ENCODE results near the gene FIBIN. TPM values are rescaled to one million over a fixed set of nuclear protein-coding genes. Genes with fewer than 3 reads are reported as not detected.
"Not testable (repeated sequence)": the region's sequence is repeated elsewhere in the genome, so short reads cannot be mapped to it uniquely, and the experiment has no call there.

FIBIN gene
- total RNA-seq, 4 donors from 2014 or later = 1.6 to 10.6 (median 2.5) TPM; not detected in 1

DNA sequence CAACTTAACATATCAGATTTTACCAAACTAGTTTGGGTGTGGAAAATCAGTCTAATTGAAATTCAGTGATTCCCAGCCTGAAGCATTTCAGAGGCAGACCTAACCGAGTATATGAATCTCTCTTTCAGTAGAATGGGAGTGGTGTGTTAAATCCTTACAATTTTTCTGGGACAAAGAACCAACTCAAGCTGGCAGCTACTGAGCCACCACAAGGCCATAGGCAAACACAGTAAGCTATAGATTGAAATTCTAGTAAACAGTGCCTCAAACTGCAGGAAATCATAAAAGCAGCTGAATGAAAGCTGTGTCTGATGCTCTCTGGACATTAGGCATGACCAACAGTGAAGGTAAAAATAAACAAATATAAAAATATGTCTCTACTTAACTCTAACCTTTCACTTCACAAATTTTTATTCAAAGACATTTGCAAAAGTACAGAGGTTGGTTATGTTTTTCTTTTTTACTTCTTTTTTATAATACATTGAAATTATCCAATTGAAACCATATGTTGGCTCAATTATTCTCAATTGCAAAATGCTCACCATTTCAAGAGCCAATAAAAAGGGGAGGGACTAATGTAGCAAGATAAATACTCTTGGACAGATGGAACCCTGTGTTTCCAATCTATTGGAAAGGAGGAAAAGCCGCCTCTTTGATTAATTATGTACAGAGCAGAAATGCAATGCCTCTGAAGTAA, 35.8 kb upstream of the FIBIN start:
- Histone ChIP-seq H3K36me3 (no peaks in the 10 kb centered on the region), H3K27me3 (no peaks in the 10 kb centered on the region), H3K4me3 (no peak overlapping the region), H3K9me3 (no peaks in the 10 kb centered on the region), H3K4me1 (no peaks in the 10 kb centered on the region), H3K27ac (no peak overlapping the region)
- no peak for DNase-seq
- TF ChIP-seq, protein P1, sequence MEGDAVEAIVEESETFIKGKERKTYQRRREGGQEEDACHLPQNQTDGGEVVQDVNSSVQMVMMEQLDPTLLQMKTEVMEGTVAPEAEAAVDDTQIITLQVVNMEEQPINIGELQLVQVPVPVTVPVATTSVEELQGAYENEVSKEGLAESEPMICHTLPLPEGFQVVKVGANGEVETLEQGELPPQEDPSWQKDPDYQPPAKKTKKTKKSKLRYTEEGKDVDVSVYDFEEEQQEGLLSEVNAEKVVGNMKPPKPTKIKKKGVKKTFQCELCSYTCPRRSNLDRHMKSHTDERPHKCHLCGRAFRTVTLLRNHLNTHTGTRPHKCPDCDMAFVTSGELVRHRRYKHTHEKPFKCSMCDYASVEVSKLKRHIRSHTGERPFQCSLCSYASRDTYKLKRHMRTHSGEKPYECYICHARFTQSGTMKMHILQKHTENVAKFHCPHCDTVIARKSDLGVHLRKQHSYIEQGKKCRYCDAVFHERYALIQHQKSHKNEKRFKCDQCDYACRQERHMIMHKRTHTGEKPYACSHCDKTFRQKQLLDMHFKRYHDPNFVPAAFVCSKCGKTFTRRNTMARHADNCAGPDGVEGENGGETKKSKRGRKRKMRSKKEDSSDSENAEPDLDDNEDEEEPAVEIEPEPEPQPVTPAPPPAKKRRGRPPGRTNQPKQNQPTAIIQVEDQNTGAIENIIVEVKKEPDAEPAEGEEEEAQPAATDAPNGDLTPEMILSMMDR (IDR thresholded peaks at IDR 0.05) = no peak
- no peak for TF ChIP-seq POLR2A (IDR thresholded peaks at IDR 0.05)

DNA sequence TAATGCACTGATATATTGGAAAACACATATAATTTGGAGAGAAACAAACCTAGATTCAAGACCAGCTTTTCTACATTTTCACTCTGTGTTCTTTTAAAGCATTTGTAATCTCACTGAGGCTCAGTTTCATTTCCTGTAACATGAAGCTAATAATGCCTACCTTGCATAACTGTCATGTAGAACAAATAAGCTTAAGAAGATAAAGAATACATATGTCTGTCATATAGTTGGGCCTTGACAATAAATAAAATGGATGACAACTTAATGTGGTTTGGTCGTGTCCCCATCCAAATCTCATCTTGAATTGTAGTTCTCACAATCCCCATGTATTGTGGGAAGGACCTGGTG, 35.2 kb upstream of the FIBIN start:
- H3K36me3 ChIP-seq = no peaks in the 10 kb centered on the region
- DNase-seq = no peak
- TF ChIP-seq, protein P1 (IDR thresholded peaks at IDR 0.05) = no peak
- peaks cover 0 to 3% (median 0%) of the 10 kb centered on the region in 4 donors for H3K4me1 ChIP-seq
- no peaks in the 10 kb centered on the region for H3K9me3 ChIP-seq
- no peak overlapping the region for H3K27ac ChIP-seq
- H3K4me3 ChIP-seq = no peak overlapping the region
- no peaks in the 10 kb centered on the region for H3K27me3 ChIP-seq

DNA sequence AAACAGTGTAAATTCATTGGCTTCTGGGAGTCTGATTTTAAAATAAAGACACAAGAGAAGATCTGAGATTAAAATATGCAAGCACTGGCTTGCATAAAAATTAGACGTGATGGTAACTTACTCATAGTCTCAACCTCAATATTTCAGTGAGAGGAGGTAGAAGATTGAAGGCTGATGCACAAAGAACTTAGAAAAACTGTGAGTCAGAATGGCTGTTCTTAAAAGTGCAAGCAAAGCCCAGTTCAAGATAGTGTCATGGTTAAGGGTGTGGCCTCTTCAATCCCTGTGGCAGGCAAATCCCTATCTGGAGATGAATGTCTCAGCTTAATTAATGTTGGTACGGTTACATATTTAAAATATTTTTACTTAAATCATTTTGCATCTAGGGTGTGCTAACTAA, 33.6 kb upstream of the FIBIN start:
- no peak overlapping the region for H3K27ac ChIP-seq
- TF ChIP-seq, protein P1 (IDR thresholded peaks at IDR 0.05) = no peak
- no peak for TF ChIP-seq POLR2A (IDR thresholded peaks at IDR 0.05)
- no peaks in the 10 kb centered on the region for H3K9me3 ChIP-seq

DNA sequence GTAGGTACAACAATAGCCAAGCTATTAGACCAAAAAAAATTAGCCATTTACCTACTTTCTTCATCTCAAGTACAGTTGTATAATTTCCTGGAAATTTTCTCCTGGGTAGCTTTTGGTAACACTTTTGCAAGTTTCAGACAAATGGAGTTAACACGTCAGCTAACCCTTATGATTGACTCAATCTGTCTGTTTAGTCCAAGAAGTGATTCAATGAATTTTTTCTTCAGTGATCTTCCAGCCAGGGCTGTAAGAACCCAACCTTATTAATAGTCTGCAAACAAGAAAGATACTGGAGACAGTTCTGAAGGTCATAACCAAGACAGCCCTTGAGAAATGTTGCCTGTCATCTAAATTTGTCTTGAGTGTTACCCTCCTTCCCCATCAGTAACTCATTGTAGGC, 30.1 kb upstream of the FIBIN start:
- no peak for TF ChIP-seq POLR2A (IDR thresholded peaks at IDR 0.05)
- TF ChIP-seq, protein P1 (IDR thresholded peaks at IDR 0.05) = no peak
- Histone ChIP-seq H3K4me3 (no peak overlapping the region), H3K4me1 (peaks cover 0 to 7% (median 0%) of the 10 kb centered on the region in 4 donors), H3K27ac (no peak overlapping the region), H3K36me3 (no peaks in the 10 kb centered on the region), H3K27me3 (no peaks in the 10 kb centered on the region), H3K9me3 (no peaks in the 10 kb centered on the region)
- DNase-seq = no peak

More for the DNA sequence above, 33.6 kb upstream of the FIBIN start:
- no peak for DNase-seq
- H3K27me3 ChIP-seq = no peaks in the 10 kb centered on the region
- no peak overlapping the region for H3K4me3 ChIP-seq
- H3K4me1 ChIP-seq = peaks cover 0 to 7% (median 0%) of the 10 kb centered on the region in 4 donors
- no peaks in the 10 kb centered on the region for H3K36me3 ChIP-seq

DNA sequence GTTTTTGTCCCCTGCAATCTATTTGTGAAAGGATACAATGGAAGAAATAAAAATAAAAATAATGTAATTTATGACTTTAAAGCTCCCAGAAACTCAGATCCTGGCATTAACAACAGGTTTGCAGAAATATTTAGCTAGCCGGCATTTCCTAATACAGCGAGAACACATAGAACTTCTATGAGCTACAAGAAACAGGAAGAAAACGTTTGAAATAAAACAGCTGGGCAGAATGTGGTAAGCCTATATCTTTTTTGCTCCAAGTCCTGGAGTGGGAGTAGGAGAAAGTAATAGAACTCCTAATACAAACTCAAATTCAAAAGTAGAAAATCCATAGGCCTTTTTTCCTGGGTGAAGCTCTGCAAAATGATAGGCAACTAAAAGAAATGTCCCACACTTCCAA, 29.6 kb upstream of the FIBIN start:
- no peak overlapping the region for H3K27ac ChIP-seq
- H3K36me3 ChIP-seq = no peaks in the 10 kb centered on the region
- H3K9me3 ChIP-seq = no peaks in the 10 kb centered on the region
- no peaks in the 10 kb centered on the region for H3K27me3 ChIP-seq
- TF ChIP-seq, protein P1 (IDR thresholded peaks at IDR 0.05) = no peak
- no peak for TF ChIP-seq POLR2A (IDR thresholded peaks at IDR 0.05)
- no peak for DNase-seq
- peaks cover 0 to 7% (median 0%) of the 10 kb centered on the region in 4 donors for H3K4me1 ChIP-seq
- no peak overlapping the region for H3K4me3 ChIP-seq

DNA sequence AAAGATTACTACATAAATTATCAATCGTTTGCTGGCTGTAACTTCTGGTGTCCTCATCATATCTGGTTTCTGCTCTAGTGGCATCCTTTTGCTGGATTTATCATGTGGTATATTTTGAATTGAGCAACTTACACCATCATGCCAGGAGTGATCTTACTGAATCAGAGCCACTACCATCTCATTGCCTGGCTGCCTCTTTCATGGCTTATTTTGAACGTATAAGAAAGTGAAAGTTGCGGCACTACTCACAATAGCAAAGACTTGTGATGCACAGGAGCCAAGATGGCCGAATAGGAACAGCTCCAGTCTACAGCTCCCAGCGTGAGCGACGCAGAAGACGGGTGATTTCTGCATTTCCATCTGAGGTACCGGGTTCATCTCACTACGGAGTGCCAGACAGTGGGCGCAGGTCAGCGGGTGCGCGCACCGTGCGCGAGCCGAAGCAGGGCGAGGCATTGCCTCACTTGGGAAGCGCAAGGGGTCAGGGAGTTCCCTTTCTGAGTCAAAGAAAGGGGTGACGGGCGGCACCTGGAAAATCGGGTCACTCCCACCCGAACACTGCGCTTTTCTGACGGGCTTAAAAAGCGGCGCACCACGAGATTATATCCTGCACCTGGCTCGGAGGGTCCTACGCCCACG, 28.9 kb upstream of the FIBIN start:
- H3K4me1 ChIP-seq, H3K36me3 ChIP-seq, H3K27me3 ChIP-seq, H3K27ac ChIP-seq, H3K4me3 ChIP-seq, H3K9me3 ChIP-seq, DNase-seq: not testable (repeated sequence)

All from Peyer's patch (tissue), 4 donors.